Upper lobe of left lung (tissue), 6 donors: ENCODE results near the gene PGK1. TPM values are rescaled to one million over a fixed set of nuclear protein-coding genes. Genes with fewer than 3 reads are reported as not detected.
"Not testable (repeated sequence)": the region's sequence is repeated elsewhere in the genome, so short reads cannot be mapped to it uniquely, and the experiment has no call there.

Experiments
- ATAC-seq, 2 donors: fragments of 200-7000 bp; cut with Tn5 transposase; one replicate each; pipeline ENCODE4 v1.9.1; 2022; ENCODE audit warnings: mild to moderate bottlenecking in 2 of 2, moderate library complexity in 2 of 2; ENCODE audit not compliant: low FRiP score in 2 of 2
- DNase-seq, 2 donors: peaks; one replicate each; pipeline ENCODE4 v3.0.0-alpha.2; 2019 to 2020
- H3K27ac ChIP-seq, 4 donors: fragments of 200-600 bp; sonication (generic); one replicate each; pipeline ENCODE4 v1.5.1; 2016 to 2019
- H3K27me3 ChIP-seq, 4 donors: fragments of 200-600 bp; sonication (generic); one replicate each; pipeline ENCODE4 v1.5.1; 2017 to 2019
- H3K36me3 ChIP-seq, 4 donors: fragments of 200-600 bp; sonication (generic); one replicate each; pipeline ENCODE4 v1.5.1; 2016 to 2019
- H3K4me1 ChIP-seq, 4 donors: fragments of 200-600 bp; sonication (generic); one replicate each; pipeline ENCODE4 v1.5.1; 2018 to 2019
- H3K4me3 ChIP-seq, 4 donors: fragments of 200-600 bp; sonication (generic); one replicate each; pipeline ENCODE4 v1.5.1; 2017 to 2019; ENCODE audit warnings: mild to moderate bottlenecking in 2 of 4, moderate library complexity in 1 of 4
- H3K9me3 ChIP-seq, 4 donors: fragments of 200-600 bp; sonication (generic); one replicate each; pipeline ENCODE4 v1.5.1; 2018 to 2019
- CTCF ChIP-seq, 6 experiments: fragments of 450-650 bp in 4 of 6; fragments of 200-600 bp in 2 of 6; sonication (generic) in 2 of 6; IDR thresholded peaks; one replicate each; pipeline ENCODE4 v1.5.1; 2016 to 2019; ENCODE audit warnings: antibody characterized with exemption in 6 of 6
- EP300 ChIP-seq, 4 donors: sonication (generic); formaldehyde crosslinking; IDR thresholded peaks; one replicate each; pipeline ENCODE4 v1.5.1; 2017; ENCODE audit warnings: antibody characterized with exemption in 4 of 4, control low read depth in 2 of 4
- POLR2A ChIP-seq, 4 donors: fragments of 450-650 bp; IDR thresholded peaks; one replicate each; pipeline ENCODE4 v1.5.1; 2016 to 2017; ENCODE audit warnings: antibody characterized with exemption in 4 of 4, mild to moderate bottlenecking in 2 of 4
- POLR2AphosphoS5 ChIP-seq, 2 donors: sonication (generic); formaldehyde crosslinking; IDR thresholded peaks; one replicate each; pipeline ENCODE4 v1.5.1; 2017; ENCODE audit warnings: antibody characterized with exemption in 2 of 2
- WGBS, 2 donors: methylation state at CpG; one replicate each; pipeline ENCODE4 v1.1.5; 2017 to 2018; 5-methylcytosine and 5-hydroxymethylcytosine counted together
- total RNA-seq, 6 donors: library from RNA; depleted of rRNA in 4 of 6; stranded (reverse); fragments of >200 nt in 4 of 6; gene quantifications; one replicate each; pipeline versions ENCODE4 v1.1.0 to v1.2.1, GENCODE V29; 2016 to 2021
- donor health status: DM: no; HTN: no; CAD: no; lungs with moderate emphysema.
- donor health status: DM: no; HTN: yes; CAD: no; lungs with severe emphysema.

PGK1 gene
- total RNA-seq, 6 donors from 2014 or later, result 57.6 to 295 (median 170) TPM

GRCh38 chrX:78124307-78124706 lies 20.3 kb downstream of the PGK1 start:
- H3K4me1 ChIP-seq, result no peaks in the 10 kb centered on the region
- DNase-seq, result no peak
- ATAC-seq, result no peak
- peaks cover 10 to 81% (median 23%) of the 10 kb centered on the region in 4 donors for H3K36me3 ChIP-seq
- H3K9me3 ChIP-seq, result no peaks in the 10 kb centered on the region
- 84 to 88% methylated on average over 2 of the region's 2 CpGs for WGBS, 2 donors
- H3K27me3 ChIP-seq, result no peaks in the 10 kb centered on the region
- H3K4me3 ChIP-seq, result no peak overlapping the region
- H3K27ac ChIP-seq, result no peak overlapping the region
- TF ChIP-seq POLR2AphosphoS5 (IDR thresholded peaks at IDR 0.05), result no peak
- TF ChIP-seq CTCF (IDR thresholded peaks at IDR 0.05), result no peak
- TF ChIP-seq EP300 (IDR thresholded peaks at IDR 0.05), result no peak
- no peak for TF ChIP-seq POLR2A (IDR thresholded peaks at IDR 0.05)

- Histone ChIP-seq H3K36me3 (peaks cover 10 to 83% (median 20%) of the 10 kb centered on the region in 4 donors), H3K27ac (no peak overlapping the region), H3K4me1 (no peaks in the 10 kb centered on the region), H3K9me3 (no peaks in the 10 kb centered on the region), H3K4me3 (no peak overlapping the region), H3K27me3 (no peaks in the 10 kb centered on the region)
- 82 to 89% methylated on average over 1 of the region's 1 CpG for WGBS, 2 donors
- ATAC-seq (no peak), DNase-seq (no peak)
- TF ChIP-seq CTCF (IDR thresholded peaks at IDR 0.05) (no peak), EP300 (IDR thresholded peaks at IDR 0.05) (no peak), POLR2A (IDR thresholded peaks at IDR 0.05) (no peak), POLR2AphosphoS5 (IDR thresholded peaks at IDR 0.05) (no peak)
These were observed 21.1 kb downstream of the PGK1 start for GRCh38 chrX:78125148-78125547.

DNA sequence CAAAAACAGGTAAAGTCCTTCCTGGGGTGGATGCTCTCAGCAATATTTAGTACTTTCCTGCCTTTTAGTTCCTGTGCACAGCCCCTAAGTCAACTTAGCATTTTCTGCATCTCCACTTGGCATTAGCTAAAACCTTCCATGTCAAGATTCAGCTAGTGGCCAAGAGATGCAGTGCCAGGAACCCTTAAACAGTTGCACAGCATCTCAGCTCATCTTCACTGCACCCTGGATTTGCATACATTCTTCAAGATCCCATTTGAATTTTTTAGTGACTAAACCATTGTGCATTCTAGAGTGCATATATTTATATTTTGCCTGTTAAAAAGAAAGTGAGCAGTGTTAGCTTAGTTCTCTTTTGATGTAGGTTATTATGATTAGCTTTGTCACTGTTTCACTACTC lies 21.7 kb downstream of the PGK1 start:
- not testable (repeated sequence) for ATAC-seq, H3K4me3 ChIP-seq, H3K4me1 ChIP-seq, H3K9me3 ChIP-seq, H3K27ac ChIP-seq, DNase-seq, H3K27me3 ChIP-seq
- H3K36me3 ChIP-seq, result peaks cover 10 to 83% (median 20%) of the 10 kb centered on the region in 4 donors

DNA sequence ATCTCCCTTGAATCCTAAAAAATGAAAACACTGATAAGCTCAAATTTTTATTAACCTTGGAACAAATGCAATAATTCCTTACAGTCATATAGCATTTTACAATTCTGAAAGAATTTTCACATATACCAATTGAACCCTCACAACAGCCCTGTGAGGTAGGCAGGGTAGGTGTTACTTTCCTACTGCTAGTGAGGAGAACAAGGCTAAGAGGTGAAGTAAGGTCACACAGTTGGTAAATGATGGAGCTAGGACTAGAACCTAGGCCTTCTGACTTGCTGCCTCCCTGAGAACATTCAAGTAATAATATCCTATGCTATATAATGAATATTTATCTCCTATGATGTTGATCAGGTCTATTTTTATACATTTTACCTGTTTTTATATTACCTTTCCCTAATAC lies 25.7 kb downstream of the PGK1 start:
- no peaks in the 10 kb centered on the region for H3K27me3 ChIP-seq
- DNase-seq (no peak), ATAC-seq (no peak)
- H3K4me3 ChIP-seq, result no peak overlapping the region
- TF ChIP-seq CTCF (IDR thresholded peaks at IDR 0.05) (no peak), POLR2AphosphoS5 (IDR thresholded peaks at IDR 0.05) (no peak), POLR2A (IDR thresholded peaks at IDR 0.05) (no peak), EP300 (IDR thresholded peaks at IDR 0.05) (no peak)
- peaks cover 4 to 67% (median 13%) of the 10 kb centered on the region in 4 donors for H3K36me3 ChIP-seq
- H3K9me3 ChIP-seq, result no peaks in the 10 kb centered on the region
- no peak overlapping the region for H3K27ac ChIP-seq
- H3K4me1 ChIP-seq, result no peaks in the 10 kb centered on the region

GRCh38 chrX:78130396-78130795 lies 26.3 kb downstream of the PGK1 start:
- no peaks in the 10 kb centered on the region for H3K9me3 ChIP-seq
- DNase-seq, result no peak

More at GRCh38 chrX:78130396-78130795, 26.3 kb downstream of the PGK1 start:
- TF ChIP-seq POLR2AphosphoS5 (IDR thresholded peaks at IDR 0.05) (no peak), POLR2A (IDR thresholded peaks at IDR 0.05) (no peak), CTCF (IDR thresholded peaks at IDR 0.05) (no peak), EP300 (IDR thresholded peaks at IDR 0.05) (no peak)
- Histone ChIP-seq H3K4me1 (no peaks in the 10 kb centered on the region), H3K27me3 (no peaks in the 10 kb centered on the region), H3K4me3 (no peak overlapping the region), H3K36me3 (peaks cover 1 to 61% (median 6%) of the 10 kb centered on the region in 4 donors), H3K27ac (no peak overlapping the region)
- 88 to 92% methylated on average over 1 of the region's 1 CpG for WGBS, 2 donors
- no peak for ATAC-seq
